Keratinocyte (primary cell): ENCODE measurements around the gene DPY19L1.
"Not testable (repeated sequence)": the region's sequence is repeated elsewhere in the genome, so short reads cannot be mapped to it uniquely, and the experiment has no call there.

ENCODE experiments used
- EZH2 ChIP-seq: IDR thresholded peaks from one replicate; pipeline ENCODE4 v1.6.1; 2012; ENCODE audit warnings: inconsistent platforms, mild to moderate bottlenecking, low read length, moderate library complexity
- TF ChIP-seq, protein P1 (sequence below), 3 experiments: IDR thresholded peaks in 1 of 3; conservative IDR thresholded peaks in 1 of 3; optimal IDR thresholded peaks in 1 of 3; 2 replicates in 2 of 3; 3 replicates in 1 of 3; pipeline versions ENCODE3 to v1.5.1; 2011; ENCODE audit warnings: low read length in 3 of 3, mild to moderate bottlenecking in 3 of 3, moderate library complexity in 2 of 3, control low read depth in 1 of 3, inconsistent platforms in 1 of 3; ENCODE audit not compliant: insufficient read depth in 2 of 3; ENCODE audit errors: extremely low read depth in 1 of 3

DNA sequence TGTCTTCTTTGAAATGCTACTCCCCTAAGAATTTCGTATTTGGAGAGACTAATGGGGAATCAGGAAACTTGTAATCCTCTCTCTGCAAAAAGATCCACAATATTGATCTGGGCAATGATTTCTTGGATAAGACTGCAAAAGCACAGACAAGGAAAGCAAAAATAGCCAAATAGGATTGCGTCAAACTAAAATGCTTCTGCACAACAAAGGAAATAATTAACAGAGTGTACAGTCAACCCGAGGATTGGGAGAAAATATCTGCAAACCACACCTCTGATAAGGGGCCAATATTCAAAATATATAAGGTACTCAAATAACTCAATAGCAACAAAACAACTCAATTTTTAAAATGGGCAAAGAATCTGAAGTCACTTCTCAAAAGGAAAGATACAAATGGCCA lies 52.1 kb downstream of the DPY19L1 start:
- TF ChIP-seq, protein P1, sequence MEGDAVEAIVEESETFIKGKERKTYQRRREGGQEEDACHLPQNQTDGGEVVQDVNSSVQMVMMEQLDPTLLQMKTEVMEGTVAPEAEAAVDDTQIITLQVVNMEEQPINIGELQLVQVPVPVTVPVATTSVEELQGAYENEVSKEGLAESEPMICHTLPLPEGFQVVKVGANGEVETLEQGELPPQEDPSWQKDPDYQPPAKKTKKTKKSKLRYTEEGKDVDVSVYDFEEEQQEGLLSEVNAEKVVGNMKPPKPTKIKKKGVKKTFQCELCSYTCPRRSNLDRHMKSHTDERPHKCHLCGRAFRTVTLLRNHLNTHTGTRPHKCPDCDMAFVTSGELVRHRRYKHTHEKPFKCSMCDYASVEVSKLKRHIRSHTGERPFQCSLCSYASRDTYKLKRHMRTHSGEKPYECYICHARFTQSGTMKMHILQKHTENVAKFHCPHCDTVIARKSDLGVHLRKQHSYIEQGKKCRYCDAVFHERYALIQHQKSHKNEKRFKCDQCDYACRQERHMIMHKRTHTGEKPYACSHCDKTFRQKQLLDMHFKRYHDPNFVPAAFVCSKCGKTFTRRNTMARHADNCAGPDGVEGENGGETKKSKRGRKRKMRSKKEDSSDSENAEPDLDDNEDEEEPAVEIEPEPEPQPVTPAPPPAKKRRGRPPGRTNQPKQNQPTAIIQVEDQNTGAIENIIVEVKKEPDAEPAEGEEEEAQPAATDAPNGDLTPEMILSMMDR (optimal IDR thresholded peaks at IDR 0.05 in 1 of 3, IDR thresholded peaks at IDR 0.05 in 1 of 3, conservative IDR thresholded peaks at IDR 0.05 in 1 of 3; ENCODE audit: extremely low read depth in 1 of 3, insufficient read depth in 2 of 3, low read length in 3 of 3), result not testable (repeated sequence)
- not testable (repeated sequence) for TF ChIP-seq EZH2
